ENCODE results near the gene RNF32. TPM values are rescaled to one million over a fixed set of nuclear protein-coding genes. Genes with fewer than 3 reads are reported as not detected.

RNF32 gene
- total RNA-seq, 1 experiment from 2014 or later = 3.5 TPM

- ATAC-seq = no peak
- CTCF ChIA-PET = no interaction called here
- no peaks in the 10 kb centered on the region for H3K9me3 ChIP-seq (ENCODE audit: control insufficient read depth, insufficient read depth, low read depth, low read length)
- intact Hi-C loops (cut with micrococcal nuclease; ENCODE audit: unreplicated experiment) = no loop called here
- H3K27ac ChIP-seq (ENCODE audit: low read length) = no peak overlapping the region
- TF ChIP-seq POLR2AphosphoS5 (IDR thresholded peaks at IDR 0.05; ENCODE audit: low read depth, low read length) (no peak), REST (IDR thresholded peaks at IDR 0.05; ENCODE audit: insufficient read depth in 1 of 2, low read depth in 2 of 2, low read length in 1 of 2) (no peak), TCF7L2 (IDR thresholded peaks at IDR 0.05; ENCODE audit: low read depth, low read length) (no peak), SIN3A (IDR thresholded peaks at IDR 0.05; ENCODE audit: borderline replicate concordance, insufficient read depth, low read depth, low read length) (no peak)
- TF ChIP-seq, protein P1, sequence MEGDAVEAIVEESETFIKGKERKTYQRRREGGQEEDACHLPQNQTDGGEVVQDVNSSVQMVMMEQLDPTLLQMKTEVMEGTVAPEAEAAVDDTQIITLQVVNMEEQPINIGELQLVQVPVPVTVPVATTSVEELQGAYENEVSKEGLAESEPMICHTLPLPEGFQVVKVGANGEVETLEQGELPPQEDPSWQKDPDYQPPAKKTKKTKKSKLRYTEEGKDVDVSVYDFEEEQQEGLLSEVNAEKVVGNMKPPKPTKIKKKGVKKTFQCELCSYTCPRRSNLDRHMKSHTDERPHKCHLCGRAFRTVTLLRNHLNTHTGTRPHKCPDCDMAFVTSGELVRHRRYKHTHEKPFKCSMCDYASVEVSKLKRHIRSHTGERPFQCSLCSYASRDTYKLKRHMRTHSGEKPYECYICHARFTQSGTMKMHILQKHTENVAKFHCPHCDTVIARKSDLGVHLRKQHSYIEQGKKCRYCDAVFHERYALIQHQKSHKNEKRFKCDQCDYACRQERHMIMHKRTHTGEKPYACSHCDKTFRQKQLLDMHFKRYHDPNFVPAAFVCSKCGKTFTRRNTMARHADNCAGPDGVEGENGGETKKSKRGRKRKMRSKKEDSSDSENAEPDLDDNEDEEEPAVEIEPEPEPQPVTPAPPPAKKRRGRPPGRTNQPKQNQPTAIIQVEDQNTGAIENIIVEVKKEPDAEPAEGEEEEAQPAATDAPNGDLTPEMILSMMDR (IDR thresholded peaks at IDR 0.05) = no peak
- no peak for DNase-seq (ENCODE audit: low read depth, low spot score)
- H3K36me3 ChIP-seq (ENCODE audit: control insufficient read depth, insufficient read depth, low read length) = no peaks in the 10 kb centered on the region
- peaks cover 3% of the 10 kb centered on the region; the same call in 1 of the 2 replicates for H3K4me1 ChIP-seq (ENCODE audit: control insufficient read depth, insufficient read depth, low read length)
- POLR2A ChIA-PET = no interaction called here
- in situ Hi-C loops (cut with HindIII; ENCODE audit: low pct_unique_long_range_greater_than_20kb, low sequenced_read_pairs) = no loop called here
- no TSS peak for BruUV-seq (replicated peaks)
- H3K27me3 ChIP-seq (ENCODE audit: control insufficient read depth, insufficient read depth, low read length) = no peaks in the 10 kb centered on the region
- no peak overlapping the region for H3K4me3 ChIP-seq (ENCODE audit: low read depth in 2 of 2, low read length in 2 of 2)
Observed at GRCh38 chr7:156617215-156617614, 23.4 kb upstream of the RNF32 start.

DNA sequence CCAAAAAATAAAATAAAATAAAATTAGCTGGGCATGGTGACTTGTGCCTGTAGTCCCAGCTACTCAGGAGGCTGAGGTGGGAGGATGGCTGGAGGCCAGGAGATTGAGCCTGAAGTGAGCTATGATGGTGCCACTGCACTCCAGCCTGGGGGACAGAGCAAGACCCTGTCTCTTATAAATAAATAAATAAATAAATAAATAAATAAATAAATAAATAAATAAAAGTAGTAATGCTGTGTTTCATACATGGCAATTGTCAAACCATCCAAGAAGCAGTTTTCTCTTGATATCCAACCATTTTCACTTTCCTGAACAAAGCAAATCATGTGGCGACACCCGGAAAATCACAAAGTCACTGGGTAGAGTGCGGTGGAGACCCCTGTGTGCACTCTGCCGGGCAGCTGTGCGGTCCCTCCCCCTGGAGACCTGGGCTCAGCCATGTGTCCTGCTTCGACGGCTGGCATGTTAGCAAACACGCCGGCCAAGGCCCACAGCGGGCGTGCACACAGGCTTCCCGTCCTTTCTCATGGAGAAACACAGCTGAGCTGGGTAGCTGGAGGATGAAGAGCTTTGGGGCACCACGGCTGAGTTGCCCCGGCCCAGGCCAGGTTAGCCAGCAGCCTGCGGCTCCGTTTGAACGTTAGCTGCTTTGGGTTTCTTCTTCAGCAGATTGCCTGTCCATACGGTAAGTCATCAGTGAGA lies 22.3 kb upstream of the RNF32 start:
- intact Hi-C loops (cut with micrococcal nuclease; ENCODE audit: unreplicated experiment) = no loop called here
- ATAC-seq (no peak), DNase-seq (ENCODE audit: low read depth, low spot score) (no peak)
- in situ Hi-C loops (cut with HindIII; ENCODE audit: low pct_unique_long_range_greater_than_20kb, low sequenced_read_pairs) = no loop called here
- Histone ChIP-seq H3K27ac (ENCODE audit: low read length) (no peak overlapping the region), H3K27me3 (ENCODE audit: control insufficient read depth, insufficient read depth, low read length) (no peaks in the 10 kb centered on the region), H3K4me3 (ENCODE audit: low read depth in 2 of 2, low read length in 2 of 2) (no peak overlapping the region), H3K4me1 (ENCODE audit: control insufficient read depth, insufficient read depth, low read length) (peaks cover 3% of the 10 kb centered on the region; the same call in 1 of the 2 replicates), H3K9me3 (ENCODE audit: control insufficient read depth, insufficient read depth, low read depth, low read length) (no peaks in the 10 kb centered on the region), H3K36me3 (ENCODE audit: control insufficient read depth, insufficient read depth, low read length) (no peaks in the 10 kb centered on the region)
- TF ChIP-seq, protein P1 (IDR thresholded peaks at IDR 0.05) = no peak
- no peak for TF ChIP-seq REST (IDR thresholded peaks at IDR 0.05; ENCODE audit: insufficient read depth in 1 of 2, low read depth in 2 of 2, low read length in 1 of 2)
- no peak for TF ChIP-seq SIN3A (IDR thresholded peaks at IDR 0.05; ENCODE audit: borderline replicate concordance, insufficient read depth, low read depth, low read length)
- no peak for TF ChIP-seq TCF7L2 (IDR thresholded peaks at IDR 0.05; ENCODE audit: low read depth, low read length)
- no peak for TF ChIP-seq POLR2AphosphoS5 (IDR thresholded peaks at IDR 0.05; ENCODE audit: low read depth, low read length)
- BruUV-seq (replicated peaks) = no TSS peak
- CTCF ChIA-PET = interaction anchor here (0.6 kb wide), 1 partner anchor 22 kb away, joined by 5 read pairs; no protein-coding TSS in a partner anchor
- POLR2A ChIA-PET = no interaction called here
